H9 (cell line): ENCODE data around the gene TENM4. TPM values are rescaled to one million over a fixed set of nuclear protein-coding genes. Genes with fewer than 3 reads are reported as not detected.

Experiments used
- DNase-seq: peaks from one replicate; pipeline ENCODE4 v3.0.0-alpha.2; 2017
- H2AFZ ChIP-seq: one replicate; pipeline ENCODE4 v1.6.1; 2013; ENCODE audit warnings: mild to moderate bottlenecking, low read length, control low read depth, moderate library complexity
- H2AK5ac ChIP-seq: 2 replicates; pipeline ENCODE4 v1.6.1; 2013; ENCODE audit warnings: low read length, control low read depth, mixed read lengths; ENCODE audit not compliant: insufficient read length
- H2BK120ac ChIP-seq: one replicate; pipeline ENCODE4 v1.6.1; 2013; ENCODE audit warnings: low read depth, mild to moderate bottlenecking, low read length, control low read depth, inconsistent platforms; ENCODE audit not compliant: poor library complexity, severe bottlenecking
- H2BK12ac ChIP-seq: 2 replicates; pipeline ENCODE4 v1.6.1; 2013; ENCODE audit warnings: low read length, control low read depth, mixed read lengths, low read depth; ENCODE audit not compliant: insufficient read length
- H2BK15ac ChIP-seq: 2 replicates; pipeline ENCODE4 v1.6.1; 2013; ENCODE audit warnings: low read depth, low read length, control low read depth
- H2BK20ac ChIP-seq: one replicate; pipeline ENCODE4 v1.6.1; 2013; ENCODE audit warnings: low read depth, mild to moderate bottlenecking, low read length, control low read depth, inconsistent platforms; ENCODE audit not compliant: poor library complexity, severe bottlenecking
- H2BK5ac ChIP-seq: 2 replicates; pipeline ENCODE4 v1.6.1; 2013; ENCODE audit warnings: low read length, control low read depth, mixed read lengths; ENCODE audit not compliant: insufficient read length
- H3K14ac ChIP-seq: 2 replicates; pipeline ENCODE4 v1.6.1; 2013; ENCODE audit warnings: low read length, control low read depth; ENCODE audit not compliant: insufficient read depth
- H3K18ac ChIP-seq: 2 replicates; pipeline ENCODE4 v1.6.1; 2013; ENCODE audit warnings: low read depth, mild to moderate bottlenecking, mixed read lengths, low read length, control low read depth; ENCODE audit not compliant: insufficient read length
- H3K23ac ChIP-seq: 2 replicates; pipeline ENCODE4 v1.6.1; 2013; ENCODE audit warnings: low read length, control low read depth, mixed read lengths, low read depth; ENCODE audit not compliant: insufficient read length
- H3K23me2 ChIP-seq: 2 replicates; pipeline ENCODE4 v1.6.1; 2013; ENCODE audit warnings: low read depth, mild to moderate bottlenecking, mixed read lengths, low read length, control low read depth; ENCODE audit not compliant: insufficient read length, poor library complexity, severe bottlenecking
- H3K27ac ChIP-seq: 2 replicates; pipeline ENCODE4 v1.5.1; 2013; ENCODE audit warnings: low read length, control low read depth, mixed read lengths, low read depth; ENCODE audit not compliant: insufficient read length
- H3K27me3 ChIP-seq: 2 replicates; pipeline ENCODE4 v1.6.1; 2013; ENCODE audit warnings: low read length, control low read depth, inconsistent platforms; ENCODE audit not compliant: insufficient read depth
- H3K4ac ChIP-seq: 2 replicates; pipeline ENCODE4 v1.6.1; 2013; ENCODE audit warnings: low read depth, mild to moderate bottlenecking, control low read depth, inconsistent platforms, low read length, moderate library complexity
- H3K4me1 ChIP-seq: 2 replicates; pipeline ENCODE4 v1.6.1; 2013; ENCODE audit warnings: low read length, control low read depth, inconsistent platforms; ENCODE audit not compliant: insufficient read depth
- H3K4me2 ChIP-seq: 2 replicates; pipeline ENCODE4 v1.6.1; 2013; ENCODE audit warnings: low read length, control low read depth, mixed read lengths; ENCODE audit not compliant: insufficient read length, insufficient read depth
- H3K56ac ChIP-seq: 2 replicates; pipeline ENCODE4 v1.6.1; 2013; ENCODE audit warnings: low read depth, mild to moderate bottlenecking, mixed read lengths, low read length, control low read depth; ENCODE audit not compliant: insufficient read length
- H3K79me1 ChIP-seq: 2 replicates; pipeline ENCODE4 v1.6.1; 2013; ENCODE audit warnings: low read depth, mild to moderate bottlenecking, moderate library complexity, low read length, control low read depth, inconsistent platforms; ENCODE audit not compliant: insufficient read depth, poor library complexity, severe bottlenecking
- H3K79me2 ChIP-seq: 2 replicates; pipeline ENCODE4 v1.6.1; 2013; ENCODE audit warnings: low read length, control low read depth, inconsistent platforms; ENCODE audit not compliant: insufficient read depth
- H3K9ac ChIP-seq: 2 replicates; pipeline ENCODE4 v1.6.1; 2013; ENCODE audit warnings: low read length, control low read depth, mixed read lengths; ENCODE audit not compliant: insufficient read length; ENCODE audit errors: extremely low read depth
- H3K9me3 ChIP-seq: one replicate; pipeline ENCODE4 v1.6.1; 2013; ENCODE audit warnings: low read depth, low read length, inconsistent platforms; ENCODE audit not compliant: control insufficient read depth
- H3T11ph ChIP-seq: one replicate; pipeline ENCODE4 v1.6.1; 2013; ENCODE audit warnings: mild to moderate bottlenecking, low read length, control low read depth, inconsistent platforms
- H4K20me1 ChIP-seq: one replicate; pipeline ENCODE4 v1.6.1; 2013; ENCODE audit not compliant: control insufficient read depth, insufficient read length, insufficient read depth
- H4K5ac ChIP-seq: 2 replicates; pipeline ENCODE4 v1.6.1; 2013; ENCODE audit warnings: low read depth, mild to moderate bottlenecking, mixed read lengths, low read length, control low read depth; ENCODE audit not compliant: insufficient read length
- H4K8ac ChIP-seq: replicated peaks from 2 replicates; pipeline ENCODE4 v1.6.1; 2013; ENCODE audit warnings: low read length, control low read depth, mixed read lengths, low read depth; ENCODE audit not compliant: insufficient read length
- H4K91ac ChIP-seq: 2 replicates; pipeline ENCODE4 v1.6.1; 2013; ENCODE audit warnings: low read depth, mild to moderate bottlenecking, moderate library complexity, mixed read lengths, low read length, control low read depth; ENCODE audit not compliant: insufficient read length
- H3K27ac Mint-ChIP-seq, 3 experiments: 2 replicates in 2 of 3; 3 replicates in 1 of 3; pipeline ENCODE4 v1.8.0; 2020 to 2021; ENCODE audit warnings: mixed read lengths in 3 of 3, mild to moderate bottlenecking in 1 of 3, moderate library complexity in 1 of 3
- H3K27me3 Mint-ChIP-seq: 2 replicates; pipeline ENCODE4 v1.8.0; 2021; ENCODE audit warnings: low read depth, mild to moderate bottlenecking, moderate library complexity, mixed read lengths
- H3K36me3 Mint-ChIP-seq, 3 experiments: 2 replicates in 2 of 3; 3 replicates in 1 of 3; pipeline ENCODE4 v1.8.0; 2020 to 2021; ENCODE audit warnings: low read depth in 3 of 3, mixed read lengths in 3 of 3; ENCODE audit not compliant: insufficient read depth in 1 of 3
- H3K4me1 Mint-ChIP-seq, 2 experiments: 2 replicates each; pipeline ENCODE4 v1.8.0; 2020; ENCODE audit warnings: mixed read lengths in 2 of 2
- H3K4me3 Mint-ChIP-seq, 2 experiments: 2 replicates in 1 of 2; 3 replicates in 1 of 2; pipeline ENCODE4 v1.8.0; 2020 to 2021; ENCODE audit warnings: mild to moderate bottlenecking in 2 of 2, mixed read lengths in 2 of 2, moderate library complexity in 1 of 2
- H3K9me3 Mint-ChIP-seq, 2 experiments: 2 replicates in 1 of 2; 3 replicates in 1 of 2; pipeline ENCODE4 v1.8.0; 2020; ENCODE audit warnings: mild to moderate bottlenecking in 2 of 2, mixed read lengths in 2 of 2, moderate library complexity in 1 of 2
- CTCF ChIP-seq: fragments of 200-600 bp; sonication (generic); conservative IDR thresholded peaks from 3 replicates; pipeline ENCODE4 v1.8.0; 2021; ENCODE audit warnings: antibody characterized with exemption, mild to moderate bottlenecking
- total RNA-seq: library from RNA; stranded (reverse); gene quantifications from 2 replicates; pipeline ENCODE4 v1.2.1, GENCODE V29; 2021

The TENM4 gene
- total RNA-seq, 1 experiment from 2014 or later = 4.6 TPM

GRCh38 chr11:78855116-78855515, 585.7 kb downstream of the TENM4 start:
- H3K27ac ChIP-seq = no peak overlapping the region
- H2BK120ac ChIP-seq = no peak overlapping the region
- no peaks in the 10 kb centered on the region for H4K20me1 ChIP-seq
- no peak overlapping the region for H3T11ph ChIP-seq
- H3K27me3 Mint-ChIP-seq = no peaks in the 10 kb centered on the region
- no peaks in the 10 kb centered on the region for H3K79me2 ChIP-seq
- H3K4me1 ChIP-seq = no peaks in the 10 kb centered on the region
- no peaks in the 10 kb centered on the region for H3K23me2 ChIP-seq
- DNase-seq = no peak
- no peak overlapping the region for H2AFZ ChIP-seq
- no peak overlapping the region for H4K5ac ChIP-seq
- no peak overlapping the region for H4K8ac ChIP-seq
- no peaks in the 10 kb centered on the region for H3K79me1 ChIP-seq
- no peak overlapping the region for H2BK5ac ChIP-seq
- H2BK12ac ChIP-seq = no peak overlapping the region
- no peak overlapping the region for H2BK15ac ChIP-seq
- no peak overlapping the region for H3K4me3 Mint-ChIP-seq
- H2BK20ac ChIP-seq = no peak overlapping the region
- H3K4me1 Mint-ChIP-seq = no peaks in the 10 kb centered on the region
- H3K27ac Mint-ChIP-seq = no peak overlapping the region
- H3K27me3 ChIP-seq = no peaks in the 10 kb centered on the region
- no peak overlapping the region for H3K23ac ChIP-seq
- TF ChIP-seq CTCF = no peak
- no peak overlapping the region for H3K4me2 ChIP-seq
- no peak overlapping the region for H3K14ac ChIP-seq
- no peaks in the 10 kb centered on the region for H3K36me3 Mint-ChIP-seq
- no peaks in the 10 kb centered on the region for H3K9me3 Mint-ChIP-seq
- H3K18ac ChIP-seq = no peak overlapping the region
- no peak overlapping the region for H3K9ac ChIP-seq
- no peak overlapping the region for H4K91ac ChIP-seq
- H3K4ac ChIP-seq = no peak overlapping the region
- no peak overlapping the region for H2AK5ac ChIP-seq
- no peaks in the 10 kb centered on the region for H3K9me3 ChIP-seq
- H3K56ac ChIP-seq = no peak overlapping the region
